ENCODE measurements around the gene THBS2.

DNA sequence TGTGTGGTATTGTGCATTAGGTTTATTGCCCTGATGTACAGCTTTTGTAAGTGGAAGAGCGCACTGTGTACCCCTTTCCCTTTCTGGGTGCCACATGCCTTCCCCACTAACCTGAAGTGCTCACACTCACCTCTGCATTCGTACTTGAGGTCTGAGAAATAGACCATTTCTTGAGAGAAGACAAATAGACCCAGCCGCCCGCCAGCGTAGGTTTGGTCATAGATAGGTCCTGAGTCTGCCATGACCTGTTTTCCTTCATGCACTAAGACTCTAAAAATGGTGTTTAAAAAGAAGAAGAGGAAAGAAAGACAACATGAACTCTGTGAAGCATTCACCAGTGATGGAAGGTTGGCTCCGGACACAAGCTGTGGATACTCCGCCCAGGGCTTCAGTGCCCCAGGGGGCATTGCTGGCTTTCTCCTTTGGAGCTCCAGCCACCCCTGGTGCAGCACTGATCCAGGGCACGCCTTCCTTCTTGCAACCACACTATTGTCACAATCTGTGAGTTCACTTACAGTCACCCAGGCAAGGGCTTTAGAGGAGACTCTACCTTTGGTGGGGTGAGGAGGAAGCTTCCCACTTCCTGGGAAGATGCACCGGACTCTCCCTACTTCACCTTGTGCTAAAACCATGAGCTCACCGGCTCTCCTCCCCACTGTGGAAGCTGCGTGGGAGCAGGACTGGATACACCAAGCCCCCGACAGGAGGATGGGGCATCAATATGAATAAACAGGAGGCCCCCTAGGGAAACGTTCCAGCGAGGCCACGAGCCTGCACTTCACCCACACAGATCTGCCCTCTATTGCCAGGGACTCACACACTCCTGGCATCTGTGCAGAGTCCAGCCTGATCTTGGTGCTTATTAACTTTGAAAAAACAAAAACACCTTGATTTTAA, 33.3 kb downstream of the THBS2 start:
- TF ChIP-seq, protein P1, sequence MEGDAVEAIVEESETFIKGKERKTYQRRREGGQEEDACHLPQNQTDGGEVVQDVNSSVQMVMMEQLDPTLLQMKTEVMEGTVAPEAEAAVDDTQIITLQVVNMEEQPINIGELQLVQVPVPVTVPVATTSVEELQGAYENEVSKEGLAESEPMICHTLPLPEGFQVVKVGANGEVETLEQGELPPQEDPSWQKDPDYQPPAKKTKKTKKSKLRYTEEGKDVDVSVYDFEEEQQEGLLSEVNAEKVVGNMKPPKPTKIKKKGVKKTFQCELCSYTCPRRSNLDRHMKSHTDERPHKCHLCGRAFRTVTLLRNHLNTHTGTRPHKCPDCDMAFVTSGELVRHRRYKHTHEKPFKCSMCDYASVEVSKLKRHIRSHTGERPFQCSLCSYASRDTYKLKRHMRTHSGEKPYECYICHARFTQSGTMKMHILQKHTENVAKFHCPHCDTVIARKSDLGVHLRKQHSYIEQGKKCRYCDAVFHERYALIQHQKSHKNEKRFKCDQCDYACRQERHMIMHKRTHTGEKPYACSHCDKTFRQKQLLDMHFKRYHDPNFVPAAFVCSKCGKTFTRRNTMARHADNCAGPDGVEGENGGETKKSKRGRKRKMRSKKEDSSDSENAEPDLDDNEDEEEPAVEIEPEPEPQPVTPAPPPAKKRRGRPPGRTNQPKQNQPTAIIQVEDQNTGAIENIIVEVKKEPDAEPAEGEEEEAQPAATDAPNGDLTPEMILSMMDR (IDR thresholded peaks at IDR 0.05; ENCODE audit: insufficient read depth, low read length) = no peak
- TF ChIP-seq, protein P2, sequence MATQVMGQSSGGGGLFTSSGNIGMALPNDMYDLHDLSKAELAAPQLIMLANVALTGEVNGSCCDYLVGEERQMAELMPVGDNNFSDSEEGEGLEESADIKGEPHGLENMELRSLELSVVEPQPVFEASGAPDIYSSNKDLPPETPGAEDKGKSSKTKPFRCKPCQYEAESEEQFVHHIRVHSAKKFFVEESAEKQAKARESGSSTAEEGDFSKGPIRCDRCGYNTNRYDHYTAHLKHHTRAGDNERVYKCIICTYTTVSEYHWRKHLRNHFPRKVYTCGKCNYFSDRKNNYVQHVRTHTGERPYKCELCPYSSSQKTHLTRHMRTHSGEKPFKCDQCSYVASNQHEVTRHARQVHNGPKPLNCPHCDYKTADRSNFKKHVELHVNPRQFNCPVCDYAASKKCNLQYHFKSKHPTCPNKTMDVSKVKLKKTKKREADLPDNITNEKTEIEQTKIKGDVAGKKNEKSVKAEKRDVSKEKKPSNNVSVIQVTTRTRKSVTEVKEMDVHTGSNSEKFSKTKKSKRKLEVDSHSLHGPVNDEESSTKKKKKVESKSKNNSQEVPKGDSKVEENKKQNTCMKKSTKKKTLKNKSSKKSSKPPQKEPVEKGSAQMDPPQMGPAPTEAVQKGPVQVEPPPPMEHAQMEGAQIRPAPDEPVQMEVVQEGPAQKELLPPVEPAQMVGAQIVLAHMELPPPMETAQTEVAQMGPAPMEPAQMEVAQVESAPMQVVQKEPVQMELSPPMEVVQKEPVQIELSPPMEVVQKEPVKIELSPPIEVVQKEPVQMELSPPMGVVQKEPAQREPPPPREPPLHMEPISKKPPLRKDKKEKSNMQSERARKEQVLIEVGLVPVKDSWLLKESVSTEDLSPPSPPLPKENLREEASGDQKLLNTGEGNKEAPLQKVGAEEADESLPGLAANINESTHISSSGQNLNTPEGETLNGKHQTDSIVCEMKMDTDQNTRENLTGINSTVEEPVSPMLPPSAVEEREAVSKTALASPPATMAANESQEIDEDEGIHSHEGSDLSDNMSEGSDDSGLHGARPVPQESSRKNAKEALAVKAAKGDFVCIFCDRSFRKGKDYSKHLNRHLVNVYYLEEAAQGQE (IDR thresholded peaks at IDR 0.05; ENCODE audit: insufficient replicate concordance, low read depth) = no peak

All from HL-60 (cell line).